Inflammatory macrophage (primary cell): Measurements from ENCODE around the gene PPARGC1A.

Experiments
- DNase-seq, 2 donors: peaks; one replicate each; pipeline ENCODE4 v3.0.0-alpha.2; 2020 to 2022

PPARGC1A gene

DNA sequence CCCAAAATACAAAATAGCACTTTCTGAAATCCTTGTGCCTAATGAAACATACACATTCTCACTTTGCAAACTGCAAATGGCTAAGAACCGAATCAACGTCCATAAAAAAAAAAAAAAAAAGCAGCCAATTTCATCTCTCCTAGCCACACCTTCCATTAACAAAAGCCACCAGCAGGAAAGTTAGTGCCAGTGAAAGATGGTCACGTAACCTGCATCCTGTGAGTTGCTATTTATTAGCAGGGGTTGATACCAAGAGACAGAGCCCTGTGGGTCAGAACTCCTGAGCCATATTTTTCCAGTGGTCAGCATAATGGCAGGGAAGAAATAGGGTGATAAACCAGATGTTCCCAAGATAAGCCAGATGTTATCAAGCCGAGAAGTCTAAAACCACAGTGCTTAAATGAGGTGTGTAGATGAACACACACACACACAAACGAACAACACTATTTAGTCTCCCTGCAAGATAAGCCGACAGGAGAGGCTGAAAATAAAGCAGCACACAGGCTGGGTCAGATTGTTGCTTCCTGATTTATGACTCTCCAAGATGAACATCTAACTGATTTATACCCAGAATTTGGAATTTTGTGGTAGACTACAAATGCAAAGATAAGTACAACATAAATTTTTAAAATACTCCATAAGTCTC is 11.5 kb downstream of the PPARGC1A start:
- DNase-seq = no peak

DNA sequence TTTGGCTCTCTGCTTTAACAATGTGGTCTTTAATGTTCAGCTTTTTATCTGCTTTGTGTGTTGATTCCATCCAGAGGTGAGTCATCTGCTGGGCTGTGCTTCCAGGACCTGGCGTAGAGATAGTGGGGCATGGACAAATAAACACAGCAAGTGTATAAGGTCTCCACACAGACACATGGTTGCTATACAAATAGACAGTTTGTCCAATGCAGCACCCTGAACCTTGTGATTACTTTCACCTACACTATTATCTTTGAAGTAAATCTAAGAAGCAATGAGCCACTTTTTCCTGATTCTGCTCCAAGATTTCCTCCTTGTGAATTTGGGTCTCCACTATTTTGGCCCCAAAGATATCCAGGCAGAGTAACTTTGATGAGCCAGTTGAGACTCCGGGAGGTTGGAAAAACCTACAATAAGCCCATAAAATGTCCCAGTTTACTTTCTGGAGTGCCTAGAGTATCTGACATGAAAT is 12.1 kb downstream of the PPARGC1A start:
- DNase-seq = no peak

DNA sequence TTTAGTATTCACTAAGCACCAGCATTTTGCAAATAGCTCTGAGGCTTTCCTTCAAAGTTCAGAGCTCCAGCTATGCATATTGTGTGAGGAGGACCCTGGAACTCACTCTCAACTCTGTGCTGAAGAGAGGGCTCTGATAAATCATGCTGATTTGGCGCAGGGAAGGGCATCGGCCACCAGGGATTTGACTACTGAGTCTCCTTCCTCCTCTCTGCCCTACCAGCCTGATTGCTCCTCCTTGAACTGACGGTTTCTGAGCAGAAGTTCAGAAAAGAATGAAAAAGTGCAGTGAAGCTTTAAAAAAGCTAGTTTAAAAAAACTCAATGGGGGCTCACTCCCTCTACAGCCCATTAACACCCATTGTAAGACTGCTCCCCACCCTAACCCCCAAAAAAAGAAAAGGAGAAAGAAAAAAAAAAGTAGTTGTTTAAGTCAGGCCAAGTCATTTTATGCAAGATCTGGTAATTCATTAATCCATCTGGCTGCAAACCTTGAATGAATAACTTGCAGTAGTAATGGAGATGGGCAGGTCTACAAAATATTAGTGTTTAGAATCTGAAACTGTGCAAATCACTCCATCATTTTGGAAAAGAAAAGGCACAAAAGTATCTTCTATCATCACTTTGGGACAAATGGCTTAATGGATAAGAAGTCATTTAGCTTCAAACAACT is 13.3 kb downstream of the PPARGC1A start:
- DNase-seq = no peak

DNA sequence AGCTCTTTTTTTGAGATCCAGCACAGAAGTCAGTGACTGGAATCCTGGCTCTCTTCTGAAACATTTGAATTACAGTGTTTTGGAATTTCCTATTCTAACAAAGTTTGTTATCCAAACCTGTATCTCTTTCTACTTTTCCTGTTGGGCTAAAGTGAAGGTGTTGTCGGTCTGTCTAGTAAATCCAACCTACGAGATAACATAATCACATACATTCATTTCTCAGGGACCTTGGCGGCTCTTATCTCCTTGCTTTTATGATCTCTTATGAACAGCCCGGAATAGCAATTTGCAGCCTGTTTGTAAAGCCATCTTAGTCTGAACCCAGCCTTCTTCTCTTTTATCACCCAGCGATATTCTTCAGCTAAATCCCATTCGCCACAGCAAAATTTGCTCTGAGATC is 14.5 kb downstream of the PPARGC1A start:
- DNase-seq = no peak

DNA sequence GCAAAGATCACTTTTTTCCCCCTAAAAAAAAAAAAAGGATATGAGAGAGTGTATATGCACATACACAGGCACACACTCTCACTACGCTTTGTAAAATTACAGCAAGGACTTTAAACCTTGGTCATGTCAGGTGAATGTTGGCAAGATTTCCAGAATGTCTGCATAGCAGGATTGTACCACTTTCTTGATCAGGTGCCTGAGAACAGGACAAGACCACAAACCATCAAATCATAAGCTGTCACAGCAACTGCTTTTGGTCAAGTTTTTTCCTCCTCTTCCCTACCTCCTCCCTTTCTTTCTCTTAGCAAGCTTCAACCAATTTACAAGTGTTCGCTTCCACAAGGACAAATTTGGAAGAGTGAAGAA is 15.3 kb downstream of the PPARGC1A start:
- no peak for DNase-seq

DNA sequence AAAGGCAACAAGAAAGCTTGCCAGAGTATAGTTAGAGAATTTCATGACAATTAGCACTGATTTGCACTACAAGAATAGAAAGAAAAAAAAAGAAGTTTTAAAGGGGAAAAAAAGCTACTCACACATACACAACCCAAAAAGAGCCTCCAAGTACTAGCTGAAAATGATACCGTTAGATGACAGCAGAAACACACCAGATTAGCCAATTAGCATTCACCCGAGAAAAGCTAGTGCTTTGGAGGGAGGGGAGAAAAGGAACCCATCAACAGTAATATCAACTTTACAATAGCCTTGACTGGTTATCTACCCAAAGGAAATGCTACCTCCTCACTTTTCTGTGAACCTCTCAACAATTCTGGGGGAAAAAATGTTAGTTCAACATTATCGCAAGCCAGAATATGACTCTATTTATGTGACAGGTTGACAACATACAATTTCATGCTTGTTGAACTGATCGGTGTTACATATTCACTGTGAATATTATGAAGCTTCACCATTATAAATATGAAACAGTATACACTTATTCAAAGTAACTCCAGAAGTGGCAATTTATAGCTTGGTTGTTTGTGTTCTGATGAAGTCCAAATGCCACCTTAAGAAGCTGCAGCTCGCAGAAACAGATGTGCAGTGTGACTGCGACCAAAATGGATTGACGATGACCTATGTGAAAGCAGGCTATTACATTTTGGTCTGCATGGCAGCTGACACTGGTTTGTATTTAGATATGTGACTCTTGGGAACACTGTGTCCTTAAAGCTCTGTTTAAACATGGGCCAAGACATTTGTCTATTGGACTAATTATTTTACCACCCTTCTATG is 15.9 kb downstream of the PPARGC1A start:
- no peak for DNase-seq

DNA sequence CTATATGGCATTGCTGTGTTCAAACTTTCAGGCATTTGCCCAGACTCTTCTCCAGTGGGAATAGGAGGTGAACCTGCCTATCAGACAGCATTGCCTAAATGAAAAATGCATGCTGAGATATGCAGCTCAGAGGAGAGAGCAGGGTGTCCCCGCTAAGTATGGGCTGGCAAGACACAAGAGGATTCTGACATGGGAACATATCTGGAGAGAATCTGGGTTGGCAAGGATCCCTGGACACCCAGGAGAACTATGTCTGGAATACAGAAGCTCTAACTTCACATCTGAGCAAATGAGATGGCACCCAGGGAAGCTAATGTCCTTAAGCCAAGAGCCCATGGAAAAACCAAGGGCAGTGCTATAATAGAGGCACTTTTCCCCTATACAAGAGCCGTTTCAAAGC is 18.4 kb downstream of the PPARGC1A start:
- DNase-seq = no peak

DNA sequence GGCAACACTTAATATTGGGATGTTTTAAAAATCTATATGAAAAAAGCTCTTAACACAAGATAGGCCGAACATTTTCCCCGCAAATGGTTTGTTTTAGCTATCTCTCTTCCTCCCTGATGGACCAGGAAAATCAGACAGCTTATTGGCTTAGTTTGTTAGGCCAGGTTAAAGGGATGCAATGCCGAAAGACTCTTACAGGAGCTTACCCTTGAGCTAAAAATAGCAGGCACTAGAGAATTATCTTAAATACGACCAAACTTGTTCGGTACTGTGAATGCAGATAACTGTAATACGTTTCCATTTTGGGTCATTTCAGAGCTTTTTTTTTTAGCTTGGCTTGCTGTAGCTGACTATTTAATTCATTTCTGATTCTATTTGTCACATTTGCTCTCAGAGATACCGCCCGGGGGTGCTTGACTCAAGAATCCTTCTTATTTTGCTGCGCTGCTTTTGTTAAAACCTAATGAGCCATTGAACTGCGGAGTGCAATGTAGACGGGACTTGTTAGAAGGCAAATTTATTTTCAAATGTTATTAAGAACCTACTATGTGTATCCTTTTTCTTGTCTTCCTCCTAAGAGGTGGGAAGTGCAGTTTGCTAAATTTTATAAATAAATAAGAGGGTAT is 23.3 kb downstream of the PPARGC1A start:
- no peak for DNase-seq

DNA sequence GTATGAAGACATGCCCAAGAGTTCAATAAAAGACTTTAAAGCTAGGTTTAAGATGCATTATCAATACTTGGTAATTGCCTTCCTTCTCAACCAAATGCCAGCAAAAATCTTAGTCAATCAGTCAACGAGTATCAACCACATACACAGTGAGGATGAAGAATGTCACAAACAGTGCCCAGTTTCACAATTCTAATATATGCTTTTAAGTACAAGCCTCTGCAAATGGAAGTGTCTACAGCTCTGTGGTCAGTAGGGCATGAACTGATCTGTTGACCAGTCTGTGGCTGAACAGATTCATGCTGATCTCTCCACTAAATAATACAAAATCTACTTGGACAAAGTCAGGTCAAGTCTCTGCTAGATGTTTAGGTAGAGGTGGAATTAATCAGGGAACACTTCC is 27.9 kb downstream of the PPARGC1A start:
- DNase-seq = no peak

DNA sequence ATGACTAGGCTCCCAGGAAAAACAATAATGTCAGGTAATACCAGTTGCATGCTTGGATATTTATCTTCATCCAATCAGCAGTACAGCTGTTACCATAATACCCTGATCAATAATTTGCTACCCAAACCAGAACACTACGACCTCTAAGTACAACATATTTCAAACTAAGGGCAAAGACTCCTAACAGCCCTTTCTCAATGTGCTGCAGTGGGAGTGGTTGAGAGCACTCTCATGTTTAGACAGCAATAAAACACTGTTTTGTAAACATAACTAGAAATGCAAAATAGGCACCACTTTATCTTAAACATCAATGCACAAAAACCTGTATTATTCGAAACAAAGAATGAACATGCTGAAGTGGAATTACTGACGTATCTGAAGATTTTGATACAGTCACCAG is 28.9 kb downstream of the PPARGC1A start:
- no peak for DNase-seq

DNA sequence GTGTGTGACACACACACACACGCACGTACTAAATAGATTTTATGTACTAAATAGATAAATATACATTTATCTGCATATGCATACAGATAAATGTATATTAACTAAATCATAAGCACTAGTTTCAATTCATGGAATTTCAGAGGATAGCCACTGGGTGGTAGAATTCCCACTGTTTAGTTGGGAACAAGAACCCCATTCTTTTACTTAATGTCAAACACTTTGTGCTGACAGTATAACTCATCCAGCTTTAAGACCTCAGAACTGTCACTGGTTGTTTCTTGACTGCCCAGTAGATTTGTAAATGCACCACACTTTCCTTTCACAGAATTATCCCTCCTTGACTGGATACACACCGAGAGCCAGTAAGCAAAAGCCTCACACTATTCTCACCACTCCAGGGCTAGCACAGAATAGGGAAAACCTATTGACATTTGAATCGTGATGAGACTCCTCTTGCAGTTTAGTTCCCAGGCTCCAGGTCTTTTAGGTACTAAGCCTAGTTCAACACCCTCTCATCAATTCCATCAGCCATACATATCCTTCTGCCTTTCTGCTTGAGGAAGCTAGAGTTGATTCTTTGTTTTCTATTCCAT is 32.4 kb downstream of the PPARGC1A start:
- no peak for DNase-seq

DNA sequence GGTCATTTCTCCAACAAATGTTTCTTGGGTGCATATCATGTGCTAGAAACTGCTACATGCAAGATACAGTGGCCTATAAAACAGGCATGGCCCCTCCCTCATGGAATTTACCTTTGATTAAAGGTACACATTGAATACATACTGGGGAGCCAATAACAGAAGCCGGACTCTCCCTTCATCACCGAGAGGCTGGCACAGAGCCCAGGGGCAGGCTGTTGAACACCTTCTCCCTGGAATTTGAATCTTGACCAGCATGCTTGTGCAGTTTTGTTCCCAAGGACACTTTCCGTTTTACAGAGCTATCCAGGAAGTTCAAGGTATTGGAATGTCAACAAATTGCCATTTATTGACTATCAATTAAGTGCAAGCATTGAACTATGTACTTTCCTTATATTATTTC is 33.2 kb downstream of the PPARGC1A start:
- no peak for DNase-seq

DNA sequence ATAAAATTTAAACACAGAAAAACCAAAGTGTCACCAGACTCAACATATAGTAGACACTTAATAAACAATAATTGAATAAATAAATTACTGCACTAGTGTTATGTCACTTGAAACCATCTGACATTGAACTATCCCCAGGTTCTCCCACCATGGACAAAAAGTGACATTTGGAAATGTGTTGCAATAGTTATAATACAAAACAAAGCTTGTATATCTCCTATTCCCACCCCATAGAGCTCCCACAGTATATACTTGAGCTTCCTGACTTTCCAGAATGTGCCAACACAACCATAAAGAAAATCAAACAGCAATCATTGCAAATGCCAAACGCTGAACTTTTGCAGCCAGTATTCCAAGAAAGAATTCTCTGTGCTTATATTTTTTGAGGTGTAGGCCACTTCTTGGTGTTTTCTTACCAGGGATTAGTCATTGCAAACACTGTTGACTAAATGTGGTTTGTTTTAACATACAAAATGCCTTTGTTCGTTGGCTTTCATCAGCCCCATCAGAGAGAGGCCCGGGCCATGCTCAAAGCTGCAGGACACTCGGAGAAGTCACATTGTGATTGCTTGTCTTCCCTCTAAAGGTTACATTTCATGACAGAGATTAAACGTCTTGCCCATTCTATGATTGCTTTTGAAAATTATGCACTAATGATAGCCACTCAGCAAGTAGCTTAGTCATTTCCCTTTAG is 33.8 kb downstream of the PPARGC1A start:
- DNase-seq = no peak

DNA sequence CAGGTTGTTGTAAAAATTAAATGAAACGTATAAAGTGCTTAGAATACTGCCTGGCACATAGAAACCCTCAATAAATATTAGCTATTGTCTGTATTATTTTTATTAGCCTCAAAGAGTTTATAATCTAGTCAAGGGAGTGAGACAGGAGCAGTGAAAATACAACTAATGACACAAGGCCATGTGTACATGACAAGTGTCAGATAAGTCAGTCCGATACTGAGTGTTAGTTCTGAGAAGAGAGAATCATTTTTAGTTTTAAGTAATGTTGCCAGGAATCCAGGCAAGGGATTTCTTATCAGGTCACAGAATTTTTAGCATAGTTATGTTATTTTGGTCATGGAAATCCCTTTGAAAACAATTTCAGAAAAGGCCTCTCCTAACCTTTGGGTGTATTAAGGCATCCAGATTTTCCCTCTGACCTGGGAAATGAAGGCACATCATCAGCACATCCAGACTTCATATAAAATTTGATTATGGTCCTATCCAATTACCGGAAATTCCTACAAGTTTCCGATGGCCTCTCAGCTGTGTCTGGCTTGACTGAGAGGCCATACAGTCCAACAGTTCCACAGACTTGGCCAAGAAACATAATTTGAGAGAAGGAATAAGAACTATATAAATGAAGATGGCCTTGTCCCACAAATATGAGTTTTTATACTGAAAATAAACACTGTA is 35.7 kb downstream of the PPARGC1A start:
- no peak for DNase-seq

DNA sequence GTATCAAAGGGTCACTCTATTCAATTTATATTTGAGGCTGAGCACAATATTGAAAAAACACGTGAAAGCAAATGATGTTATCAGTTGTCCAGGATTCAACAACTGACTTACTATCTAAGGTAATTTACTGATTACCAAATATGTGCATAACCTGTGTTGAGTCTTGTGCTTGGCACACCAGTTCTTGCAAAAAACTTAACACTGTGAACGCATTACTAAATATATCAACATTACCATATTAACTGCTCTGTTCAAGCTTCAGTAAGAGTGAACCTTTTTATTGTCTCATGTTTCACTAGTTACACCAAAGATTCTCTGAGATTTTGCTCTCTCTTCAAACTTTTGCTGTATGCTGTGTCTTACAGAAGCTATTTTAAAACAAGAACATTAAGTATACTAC is 38.4 kb downstream of the PPARGC1A start:
- no peak for DNase-seq

DNA sequence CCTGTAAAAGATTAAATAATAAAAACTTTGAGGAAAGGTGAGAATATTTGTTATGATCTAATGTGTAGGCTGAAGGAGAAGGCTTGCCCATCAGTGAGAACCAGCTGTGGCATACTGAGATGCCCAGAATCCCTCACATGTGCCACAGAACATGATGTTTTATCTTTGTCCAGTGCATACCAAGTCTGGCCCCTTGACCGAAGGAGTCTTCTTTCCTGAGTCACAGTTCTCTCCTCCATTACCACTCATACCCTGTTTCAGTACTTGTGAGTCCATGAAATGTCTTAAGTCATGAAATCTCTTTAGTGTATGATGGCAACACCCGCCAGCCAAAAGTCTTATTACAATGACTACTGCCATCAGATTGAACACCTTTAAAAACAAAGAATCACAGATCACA is 42.7 kb downstream of the PPARGC1A start:
- no peak for DNase-seq

DNA sequence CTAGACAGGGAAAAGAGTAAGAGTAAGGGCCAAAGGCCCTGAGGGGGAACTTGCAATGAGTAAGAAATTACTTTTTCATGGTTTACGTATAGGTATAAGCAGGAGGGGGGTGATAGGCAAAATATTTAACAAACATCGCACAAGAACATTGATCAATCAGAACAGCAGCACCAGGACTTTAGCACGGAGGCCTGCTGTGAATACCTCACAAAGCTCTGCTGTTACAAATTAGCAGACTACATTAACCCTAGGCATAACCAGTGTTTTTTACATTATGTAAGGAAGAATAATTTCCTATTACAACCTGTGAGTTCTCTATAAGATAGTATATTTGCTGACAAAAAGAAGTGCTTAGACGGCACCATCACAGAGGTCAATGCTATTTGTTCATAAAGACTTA is 44.9 kb downstream of the PPARGC1A start:
- no peak for DNase-seq

DNA sequence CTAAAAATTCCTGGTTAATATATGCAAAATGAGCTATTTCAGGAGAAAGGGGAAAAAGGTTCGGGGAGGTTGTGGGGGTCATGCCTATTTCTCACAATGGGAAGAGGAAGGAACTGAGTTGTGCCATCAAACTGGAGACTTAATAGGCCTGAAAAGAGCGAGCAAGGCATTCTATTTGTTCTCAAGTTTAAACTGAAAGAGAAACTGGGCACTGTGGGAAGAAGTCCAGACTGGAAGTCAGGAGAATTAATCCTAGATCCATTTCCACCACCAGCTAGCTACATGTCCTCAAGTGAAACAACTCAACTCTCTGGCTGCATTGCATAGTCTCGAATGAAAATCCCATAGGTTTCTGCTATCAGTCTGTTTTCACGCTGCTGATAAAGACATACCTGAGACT is 50.6 kb downstream of the PPARGC1A start:
- no peak for DNase-seq

DNA sequence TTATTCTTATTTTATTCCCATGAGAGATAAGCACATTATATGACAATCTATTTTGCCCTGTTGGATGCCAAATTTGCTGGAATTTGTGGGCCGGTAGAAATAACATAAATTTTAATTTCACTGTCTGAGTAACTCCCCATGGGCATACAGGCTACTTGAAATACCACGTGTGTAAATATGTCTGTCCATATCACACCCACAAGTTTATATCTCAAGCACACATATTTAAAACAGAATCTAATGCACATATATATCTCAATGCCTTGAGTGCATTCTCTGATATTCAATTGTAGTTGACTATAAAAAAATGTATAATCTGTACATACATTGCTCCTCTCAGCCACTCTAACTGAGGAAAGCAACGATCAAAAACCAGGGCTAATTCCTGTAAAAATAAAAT is 51.2 kb downstream of the PPARGC1A start:
- DNase-seq = no peak

DNA sequence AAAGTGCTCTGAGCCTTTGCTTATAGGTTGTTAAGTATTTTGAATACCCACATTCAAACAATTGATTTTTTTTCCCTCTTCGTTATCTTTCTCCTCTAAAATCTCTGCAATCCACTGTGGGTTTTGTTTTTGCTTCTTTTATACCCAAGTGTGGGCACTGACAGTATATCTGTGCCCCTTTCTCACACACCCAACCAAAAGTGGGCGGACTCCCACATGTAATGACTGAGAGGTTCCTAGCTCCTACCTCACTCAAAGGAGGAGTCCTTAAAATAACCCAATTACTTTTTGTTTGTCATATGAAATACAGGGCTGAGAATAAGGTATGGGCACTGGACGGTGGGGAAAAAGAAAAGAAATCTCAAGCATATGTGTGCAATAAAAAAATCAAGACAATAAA is 51.7 kb downstream of the PPARGC1A start:
- DNase-seq = no peak

DNA sequence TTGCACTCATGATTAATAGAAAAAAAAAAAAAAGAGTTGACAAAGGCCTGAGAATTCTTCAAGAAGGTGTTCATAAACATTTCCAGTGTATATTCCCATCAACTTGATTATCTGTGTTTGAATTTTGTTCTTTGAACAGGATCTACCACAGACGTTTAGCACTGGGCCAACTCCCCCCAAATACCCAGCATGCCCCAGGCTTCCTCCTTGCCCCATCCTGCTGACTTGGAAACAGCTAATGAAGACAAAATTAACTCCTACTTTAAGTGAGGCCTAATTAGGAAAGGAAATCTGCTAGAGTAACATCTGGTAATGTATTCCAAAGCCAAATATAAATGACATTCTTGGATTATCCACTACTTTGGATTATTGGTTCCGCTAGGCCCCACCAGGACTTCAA is 52.5 kb downstream of the PPARGC1A start:
- DNase-seq = no peak
